MCF 10A (cell line): ENCODE measurements around the gene KARS1. TPM values are rescaled to one million over a fixed set of nuclear protein-coding genes. Genes with fewer than 3 reads are reported as not detected.

Source experiments
- BruUV-seq: library from RNA; stranded (reverse); fragments of 400-500 nt; replicated peaks from 2 replicates; lab custom pipeline; 2021; lab: Mats Ljungman, UMichigan
- CTCF ChIA-PET: fragments of 300-600 bp; sonication (Branson Sonifier 250); formaldehyde crosslinking; extraction: SDS; loops from one replicate; lab custom pipeline; 2021; ENCODE audit warnings: antibody characterized with exemption, inconsistent platforms; lab: Yijun Ruan, JAX
- POLR2A ChIA-PET: fragments of 300-600, 350-650 bp; sonication (Branson Sonifier 250); formaldehyde crosslinking; extraction: SDS; loops from one replicate; lab custom pipeline; 2020; ENCODE audit warnings: antibody characterized with exemption, inconsistent platforms; lab: Yijun Ruan, JAX
- DNase-seq: peaks from one replicate; pipeline ENCODE4 v3.0.0-alpha.2; 2018; ENCODE audit not compliant: unreplicated experiment
- H3K27ac Mint-ChIP-seq: one replicate; pipeline ENCODE4 v1.8.0; 2022; ENCODE audit warnings: mild to moderate bottlenecking, low read depth, mixed read lengths; ENCODE audit not compliant: unreplicated experiment
- H3K27me3 Mint-ChIP-seq: one replicate; pipeline ENCODE4 v1.8.0; 2022; ENCODE audit warnings: mixed read lengths; ENCODE audit not compliant: insufficient read depth, unreplicated experiment
- H3K36me3 Mint-ChIP-seq: one replicate; pipeline ENCODE4 v1.8.0; 2022; ENCODE audit warnings: mild to moderate bottlenecking, moderate library complexity, mixed read lengths; ENCODE audit not compliant: insufficient read depth, unreplicated experiment
- H3K4me1 Mint-ChIP-seq: one replicate; pipeline ENCODE4 v1.8.0; 2022; ENCODE audit warnings: mixed read lengths; ENCODE audit not compliant: insufficient read depth, unreplicated experiment
- H3K4me3 Mint-ChIP-seq: one replicate; pipeline ENCODE4 v1.8.0; 2022; ENCODE audit warnings: mild to moderate bottlenecking, moderate library complexity, mixed read lengths; ENCODE audit not compliant: unreplicated experiment
- H3K9me3 Mint-ChIP-seq: one replicate; pipeline ENCODE4 v1.8.0; 2022; ENCODE audit warnings: mixed read lengths; ENCODE audit not compliant: unreplicated experiment
- intact Hi-C: fragments of 100-400 bp; cut with micrococcal nuclease; formaldehyde crosslinking; loops from 2 replicates; pipeline ENCODE4 v1.14.1; 2022
- total RNA-seq: library from RNA; stranded (reverse); gene quantifications from 2 replicates; pipeline ENCODE4 v1.2.3, GENCODE V29; 2022
- TF ChIP-seq, protein P1 (sequence below): fragments of 200-600 bp; IDR thresholded peaks from one replicate; pipeline ENCODE4 v1.8.0; 2022; ENCODE audit warnings: antibody characterized with exemption, mild to moderate bottlenecking; ENCODE audit not compliant: unreplicated experiment

KARS1 gene
- total RNA-seq, 1 experiment from 2014 or later = 219 TPM

DNA sequence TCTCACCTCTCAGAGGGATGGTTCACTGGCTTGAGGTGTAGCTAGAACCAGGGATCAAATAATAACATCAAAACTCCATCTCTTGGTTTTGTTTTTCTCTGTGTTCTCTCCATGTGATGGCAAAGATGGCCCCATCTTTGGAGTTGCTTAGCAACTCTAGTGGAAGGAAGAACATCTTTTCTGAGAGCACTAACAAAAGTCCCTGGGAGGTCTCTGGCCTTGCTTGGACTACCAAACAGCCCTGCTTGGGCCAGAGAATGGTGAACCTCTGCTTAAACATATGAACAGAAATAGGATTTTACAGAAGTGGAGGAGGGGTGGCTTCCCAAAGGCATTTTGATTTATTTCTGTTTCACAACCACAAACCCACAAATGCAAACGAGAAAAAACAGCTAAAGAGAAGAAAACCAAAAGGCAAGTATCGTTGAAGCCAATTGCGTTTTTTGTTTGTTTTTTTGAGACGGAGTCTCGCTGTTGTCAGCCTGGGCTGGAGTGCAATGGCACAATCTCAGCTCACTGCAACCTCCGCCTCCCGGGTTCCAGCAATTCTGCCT, 68.1 kb downstream of the KARS1 start:
- Mint-ChIP-seq H3K27me3 (no peaks in the 10 kb centered on the region), H3K4me3 (no peak overlapping the region), H3K4me1 (no peaks in the 10 kb centered on the region), H3K27ac (no peak overlapping the region), H3K9me3 (no peaks in the 10 kb centered on the region), H3K36me3 (peaks cover 58% of the 10 kb centered on the region)
- ChIA-PET CTCF (interaction anchor here (0.7 to 1.0 kb wide), 2 partner anchors 13 to 114 kb away, joined by 3 to 4 read pairs; no protein-coding TSS in a partner anchor), POLR2A (interaction anchor here (0.9 to 6.6 kb wide), 2 partner anchors 12 to 62 kb away, joined by 3 to 34 read pairs; partner anchors contain the start of gene GABARAPL2)
- intact Hi-C loops = no loop called here
- no peak for DNase-seq
- BruUV-seq = no TSS peak
- TF ChIP-seq, protein P1, sequence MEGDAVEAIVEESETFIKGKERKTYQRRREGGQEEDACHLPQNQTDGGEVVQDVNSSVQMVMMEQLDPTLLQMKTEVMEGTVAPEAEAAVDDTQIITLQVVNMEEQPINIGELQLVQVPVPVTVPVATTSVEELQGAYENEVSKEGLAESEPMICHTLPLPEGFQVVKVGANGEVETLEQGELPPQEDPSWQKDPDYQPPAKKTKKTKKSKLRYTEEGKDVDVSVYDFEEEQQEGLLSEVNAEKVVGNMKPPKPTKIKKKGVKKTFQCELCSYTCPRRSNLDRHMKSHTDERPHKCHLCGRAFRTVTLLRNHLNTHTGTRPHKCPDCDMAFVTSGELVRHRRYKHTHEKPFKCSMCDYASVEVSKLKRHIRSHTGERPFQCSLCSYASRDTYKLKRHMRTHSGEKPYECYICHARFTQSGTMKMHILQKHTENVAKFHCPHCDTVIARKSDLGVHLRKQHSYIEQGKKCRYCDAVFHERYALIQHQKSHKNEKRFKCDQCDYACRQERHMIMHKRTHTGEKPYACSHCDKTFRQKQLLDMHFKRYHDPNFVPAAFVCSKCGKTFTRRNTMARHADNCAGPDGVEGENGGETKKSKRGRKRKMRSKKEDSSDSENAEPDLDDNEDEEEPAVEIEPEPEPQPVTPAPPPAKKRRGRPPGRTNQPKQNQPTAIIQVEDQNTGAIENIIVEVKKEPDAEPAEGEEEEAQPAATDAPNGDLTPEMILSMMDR = no peak

GRCh38 chr16:75578725-75579124, 68.7 kb downstream of the KARS1 start:
- H3K27me3 Mint-ChIP-seq = no peaks in the 10 kb centered on the region
- H3K9me3 Mint-ChIP-seq = no peaks in the 10 kb centered on the region
- POLR2A ChIA-PET = interaction anchor here (0.6 to 6.6 kb wide), 3 partner anchors 12 to 1290 kb away, joined by 3 to 34 read pairs (median 3); partner anchors contain the start of gene GABARAPL2
- TF ChIP-seq, protein P1 = no peak
- DNase-seq = no peak
- H3K4me1 Mint-ChIP-seq = no peaks in the 10 kb centered on the region
- H3K27ac Mint-ChIP-seq = no peak overlapping the region
- CTCF ChIA-PET = interaction anchor here (1.0 kb wide), 1 partner anchor 12 kb away, joined by 3 read pairs; no protein-coding TSS in a partner anchor
- H3K4me3 Mint-ChIP-seq = no peak overlapping the region
- no TSS peak for BruUV-seq
- peaks cover 62% of the 10 kb centered on the region for H3K36me3 Mint-ChIP-seq
- intact Hi-C loops = no loop called here

GRCh38 chr16:75578212-75578611, 69.3 kb downstream of the KARS1 start:
- TF ChIP-seq, protein P1 = no peak
- BruUV-seq = no TSS peak
- Mint-ChIP-seq H3K27ac (no peak overlapping the region), H3K27me3 (no peaks in the 10 kb centered on the region), H3K4me3 (no peak overlapping the region), H3K4me1 (no peaks in the 10 kb centered on the region), H3K36me3 (peaks cover 62% of the 10 kb centered on the region), H3K9me3 (no peaks in the 10 kb centered on the region)
- intact Hi-C loops = no loop called here
- no peak for DNase-seq
- CTCF ChIA-PET = interaction anchor here (0.6 to 1.0 kb wide), 2 partner anchors 113 to 123 kb away, joined by 3 read pairs; no protein-coding TSS in a partner anchor
- POLR2A ChIA-PET = interaction anchor here (0.6 to 6.6 kb wide), 3 partner anchors 11 to 1290 kb away, joined by 3 to 34 read pairs (median 3); partner anchors contain the start of gene GABARAPL2

Other genes with a start within 250 kb of the KARS1 start
- 41.3 and 44.7 TPM in 2 replicates for gene CFDP1, start 214.2 kb downstream of the KARS1 start, total RNA-seq
- 20.1 and 21.8 TPM in 2 replicates for gene TMEM170A, start 183.0 kb downstream of the KARS1 start, total RNA-seq
- gene CHST6, start 152.2 kb downstream of the KARS1 start, total RNA-seq = 0.16 and 0.42 TPM in 2 replicates
- gene CHST5, start 111.6 kb downstream of the KARS1 start, total RNA-seq = not detected in 2 replicates
- 18.6 and 21.1 TPM in 2 replicates for gene TMEM231, start 91.4 kb downstream of the KARS1 start, total RNA-seq
- gene GABARAPL2, start 81.3 kb downstream of the KARS1 start, total RNA-seq = 61.5 and 70.5 TPM in 2 replicates
- 48.7 and 60.2 TPM in 2 replicates for gene ADAT1, start 24.4 kb downstream of the KARS1 start, total RNA-seq
- gene TERF2IP, start 108 bp upstream of the KARS1 start, total RNA-seq = 73.9 and 80.0 TPM in 2 replicates
- not detected in 2 replicates for gene CPHXL2, start 29.3 kb upstream of the KARS1 start, total RNA-seq
- gene DUXB, start 53.8 kb upstream of the KARS1 start, total RNA-seq = not detected in 2 replicates
- gene CPHXL, start 78.8 kb upstream of the KARS1 start, total RNA-seq = not detected in 2 replicates